Hepatocyte (in vitro differentiated cells): ENCODE measurements around the gene SNAPIN. TPM values are rescaled to one million over a fixed set of nuclear protein-coding genes. Genes with fewer than 3 reads are reported as not detected.

Experiments used
- DNase-seq: peaks from one replicate; pipeline ENCODE4 v3.0.0-alpha.2; 2016; ENCODE audit warnings: low spot score
- H2AFZ ChIP-seq: fragments of 200-600 bp; sonication (generic); 2 replicates; pipeline ENCODE4 v1.6.0; 2016; ENCODE audit warnings: antibody characterized with exemption, mild to moderate bottlenecking
- H3K27ac ChIP-seq: fragments of 200-600 bp; sonication (generic); 2 replicates; pipeline ENCODE4 v1.5.1; 2016; ENCODE audit warnings: mild to moderate bottlenecking
- H3K27me3 ChIP-seq: fragments of 200-600 bp; sonication (generic); 2 replicates; pipeline ENCODE4 v1.6.1; 2016
- H3K36me3 ChIP-seq: fragments of 200-600 bp; sonication (generic); replicated peaks from 2 replicates; pipeline ENCODE4 v1.5.1; 2016; ENCODE audit warnings: low read depth; ENCODE audit not compliant: insufficient read depth
- H3K4me1 ChIP-seq: fragments of 200-600 bp; sonication (generic); 2 replicates; pipeline ENCODE4 v1.5.1; 2016; ENCODE audit warnings: mild to moderate bottlenecking, moderate library complexity; ENCODE audit not compliant: insufficient read depth
- H3K4me2 ChIP-seq: fragments of 200-600 bp; sonication (generic); 2 replicates; pipeline ENCODE4 v1.6.0; 2016
- H3K4me3 ChIP-seq: fragments of 200-600 bp; sonication (generic); 2 replicates; pipeline ENCODE4 v1.5.1; 2016; ENCODE audit warnings: mild to moderate bottlenecking
- H3K79me2 ChIP-seq: fragments of 200-600 bp; sonication (generic); 2 replicates; pipeline ENCODE4 v1.6.0; 2017; ENCODE audit warnings: mild to moderate bottlenecking
- H3K9me2 ChIP-seq: fragments of 200-600 bp; sonication (generic); replicated peaks from 2 replicates; pipeline ENCODE4 v1.6.0; 2017; ENCODE audit warnings: mild to moderate bottlenecking; ENCODE audit not compliant: insufficient read depth
- H3K9me3 ChIP-seq: fragments of 200-600 bp; sonication (generic); 2 replicates; pipeline ENCODE4 v1.5.1; 2016; ENCODE audit warnings: low read depth, mild to moderate bottlenecking
- H4K20me1 ChIP-seq: fragments of 200-600 bp; sonication (generic); 2 replicates; pipeline ENCODE4 v1.6.0; 2016; ENCODE audit warnings: mild to moderate bottlenecking; ENCODE audit not compliant: insufficient read depth, poor library complexity, severe bottlenecking
- CTCF ChIP-seq: fragments of 200-600 bp; sonication (generic); IDR thresholded peaks from 2 replicates; pipeline ENCODE4 v1.5.1; 2016; ENCODE audit warnings: antibody characterized with exemption, mild to moderate bottlenecking; ENCODE audit not compliant: poor library complexity
- EZH2 ChIP-seq: fragments of 200-600 bp; sonication (generic); IDR thresholded peaks from 2 replicates; pipeline ENCODE4 v1.6.1; 2016; ENCODE audit warnings: antibody characterized with exemption, mild to moderate bottlenecking, borderline replicate concordance
- EZH2phosphoT487 ChIP-seq: fragments of 200-600 bp; sonication (generic); IDR thresholded peaks from one replicate; pipeline ENCODE4 v1.6.1; 2018; ENCODE audit warnings: antibody characterized with exemption, mild to moderate bottlenecking, low read depth, moderate library complexity; ENCODE audit not compliant: unreplicated experiment, severe bottlenecking
- WGBS: methylation state at CpG from one replicate; pipeline ENCODE4 v1.1.6; 2016; ENCODE audit warnings: low lambda C conversion rate; ENCODE audit errors: missing lambda C conversion rate; 5-methylcytosine and 5-hydroxymethylcytosine counted together
- polyA plus RNA-seq: library from polyadenylated mRNA; unstranded; fragments of >200 nt; fragmentation: Nextera tagmentation; extraction: Ambion mirVana; gene quantifications from 2 replicates; pipeline ENCODE4 v1.2.1, GENCODE V29; 2016
- total RNA-seq: library from RNA; depleted of rRNA; stranded (reverse); fragments of >200 nt; gene quantifications from 2 replicates; pipeline ENCODE4 v1.2.3, GENCODE V29; 2014

SNAPIN gene
- total and polyA plus RNA-seq, 2 experiments from 2014 or later, result 41.4 to 63.2 TPM

GRCh38 chr1:153647346-153647714, 11.2 kb upstream of the SNAPIN start:
- Histone ChIP-seq H3K9me2 (no peaks in the 10 kb centered on the region), H3K9me3 (no peaks in the 10 kb centered on the region), H3K4me1 (peaks cover 7% of the 10 kb centered on the region), H3K79me2 (peaks cover 11% of the 10 kb centered on the region), H3K27me3 (no peaks in the 10 kb centered on the region), H3K4me2 (no peak overlapping the region), H3K4me3 (no peak overlapping the region), H3K27ac (no peak overlapping the region), H3K36me3 (peaks cover 8% of the 10 kb centered on the region), H2AFZ (no peak overlapping the region), H4K20me1 (peaks cover 4% of the 10 kb centered on the region)
- DNase-seq, result no peak
- WGBS, result 69% methylated on average over 2 of the region's 2 CpGs
- TF ChIP-seq CTCF, result no peak
- TF ChIP-seq EZH2, result no peak

- Histone ChIP-seq H4K20me1 (peaks cover under 1% of the 10 kb centered on the region), H3K9me3 (no peaks in the 10 kb centered on the region), H3K27me3 (no peaks in the 10 kb centered on the region), H2AFZ (no peak overlapping the region), H3K36me3 (peaks cover 8% of the 10 kb centered on the region), H3K9me2 (no peaks in the 10 kb centered on the region), H3K79me2 (peaks cover 3% of the 10 kb centered on the region), H3K4me2 (no peak overlapping the region), H3K4me1 (peaks cover 7% of the 10 kb centered on the region), H3K27ac (no peak overlapping the region), H3K4me3 (no peak overlapping the region)
- WGBS, result 92% methylated on average over 10 of the region's 10 CpGs
- TF ChIP-seq EZH2 (no peak), CTCF (no peak), EZH2phosphoT487 (no peak)
- DNase-seq, result no peak
Observed at GRCh38 chr1:153648000-153648643, 10.4 kb upstream of the SNAPIN start.

GRCh38 chr1:153649137-153649862, 9.2 kb upstream of the SNAPIN start:
- Histone ChIP-seq H3K4me1 (peaks cover 7% of the 10 kb centered on the region), H3K79me2 (peaks cover 3% of the 10 kb centered on the region), H3K9me3 (no peaks in the 10 kb centered on the region), H3K4me2 (no peak overlapping the region), H4K20me1 (no peaks in the 10 kb centered on the region), H3K27me3 (no peaks in the 10 kb centered on the region), H3K27ac (no peak overlapping the region), H3K36me3 (peaks cover 8% of the 10 kb centered on the region), H2AFZ (no peak overlapping the region), H3K4me3 (no peak overlapping the region), H3K9me2 (no peaks in the 10 kb centered on the region)
- TF ChIP-seq EZH2phosphoT487 (no peak), CTCF (no peak), EZH2 (no peak)
- peak; percentile 11 for DNase-seq
- 63% methylated on average over 3 of the region's 3 CpGs for whole genome bisulfite sequencing
